Stimulated activated CD8-positive, alpha-beta memory T cell treated with anti-CD3 and anti-CD28 coated beads, Interleukin-2, amount 100 ng/mL, for 1 hour (primary cell): ENCODE results near the gene UBE2V1.
A peak's percentile ranks its signal among the peaks of the same experiment; 100 is the strongest.
"Not testable (repeated sequence)": the region's sequence is repeated elsewhere in the genome, so short reads cannot be mapped to it uniquely, and the experiment has no call there.

Experiments
- DNase-seq, 2 donors: peaks; one replicate each; pipeline ENCODE4 v3.0.0-alpha.2; 2020; ENCODE audit warnings: low read depth in 2 of 2

Gene UBE2V1

DNA sequence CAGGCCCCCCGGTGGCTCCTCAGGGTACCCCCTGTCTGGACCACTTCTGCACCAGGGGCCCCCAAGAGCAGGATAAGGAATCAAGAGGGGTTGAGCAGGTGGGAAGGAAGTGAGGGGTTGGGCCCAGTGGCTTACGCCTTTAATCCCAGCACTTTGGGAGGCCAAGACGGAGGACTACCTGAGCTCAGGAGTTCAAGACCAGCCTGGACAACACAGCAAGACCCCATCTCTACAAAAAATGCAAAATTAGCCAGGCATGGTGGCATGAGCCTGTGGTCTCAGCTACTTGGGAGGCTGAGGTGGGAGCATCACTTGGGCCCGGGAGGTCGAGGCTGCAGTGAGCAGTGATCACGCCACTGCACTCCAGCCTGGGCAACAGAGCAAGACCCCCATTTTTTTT lies 49.2 kb downstream of the UBE2V1 start:
- not testable (repeated sequence) for DNase-seq

GRCh38 chr20:50062006-50062838 lies 50.7 kb downstream of the UBE2V1 start:
- no peak for DNase-seq

GRCh38 chr20:50061151-50062005 lies 51.6 kb downstream of the UBE2V1 start:
- DNase-seq, result no peak

DNA sequence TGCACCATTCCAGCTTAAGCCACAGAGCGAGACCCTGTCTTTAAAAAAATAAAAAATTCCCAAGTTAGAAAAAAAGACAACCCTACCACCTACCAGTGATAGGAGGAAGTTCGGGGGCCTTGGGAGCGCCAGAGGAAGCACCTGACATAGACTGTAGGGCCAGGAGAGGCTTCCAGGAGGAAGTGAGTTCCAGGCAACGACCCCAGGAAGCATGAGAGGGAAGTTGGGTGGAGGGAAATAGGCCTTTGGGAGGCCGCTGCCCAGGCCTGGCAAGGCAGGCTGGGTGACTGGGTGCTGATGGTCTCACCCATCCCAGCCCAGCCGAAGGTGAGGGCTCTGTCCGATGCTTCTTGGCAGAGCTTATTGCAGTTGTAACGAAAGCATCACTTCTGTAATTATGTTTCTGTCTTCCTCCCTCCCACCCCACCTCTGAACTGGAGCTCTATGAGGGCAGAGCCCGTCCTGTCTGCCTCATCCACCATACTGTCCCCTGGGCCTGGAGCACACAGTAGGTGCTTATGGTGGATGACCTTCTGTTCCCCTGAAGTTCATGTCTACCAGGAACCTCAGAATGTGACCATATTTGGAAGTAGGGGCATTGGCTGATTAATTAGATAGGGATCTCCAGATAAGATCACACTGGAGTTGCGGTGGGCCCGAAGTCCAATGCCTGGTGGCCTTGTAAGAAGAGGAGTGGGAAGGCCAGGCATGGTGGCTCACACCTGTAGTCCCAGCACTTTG lies 54.1 kb downstream of the UBE2V1 start:
- DNase-seq, result no peak

- no peak for DNase-seq
These were observed 55.3 kb downstream of the UBE2V1 start for GRCh38 chr20:50057714-50058053.

- DNase-seq, result no peak
These were observed 55.8 kb downstream of the UBE2V1 start for GRCh38 chr20:50056951-50057713.

GRCh38 chr20:50056408-50056926 lies 56.5 kb downstream of the UBE2V1 start:
- no peak for DNase-seq

DNA sequence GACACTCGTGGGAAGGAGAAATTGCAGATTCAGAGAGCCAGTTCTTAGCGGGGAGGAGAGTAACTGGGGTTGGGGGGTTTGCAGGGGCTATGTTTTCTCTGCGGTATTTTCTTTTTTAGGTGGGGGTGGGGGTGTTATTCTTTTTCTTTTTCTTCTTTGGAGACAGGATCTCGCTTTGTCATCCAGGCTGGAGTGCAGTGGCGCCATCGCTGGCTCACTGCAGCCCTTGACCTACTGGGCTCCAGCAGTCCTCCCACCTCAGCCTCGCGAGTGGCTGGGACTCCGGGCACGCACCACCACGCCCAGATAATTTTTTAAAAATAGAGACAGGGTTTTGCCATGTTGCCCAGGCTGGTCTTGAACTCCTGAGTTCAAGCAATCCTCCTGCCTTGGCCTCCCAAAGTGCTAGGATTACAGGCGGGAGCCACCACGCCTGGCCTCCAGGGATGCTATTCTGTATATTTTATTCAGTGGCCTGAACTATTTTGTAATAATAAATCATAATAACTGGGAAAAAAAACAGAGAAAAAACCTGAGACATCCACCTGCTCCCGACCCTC lies 57.3 kb downstream of the UBE2V1 start:
- no peak for DNase-seq

DNA sequence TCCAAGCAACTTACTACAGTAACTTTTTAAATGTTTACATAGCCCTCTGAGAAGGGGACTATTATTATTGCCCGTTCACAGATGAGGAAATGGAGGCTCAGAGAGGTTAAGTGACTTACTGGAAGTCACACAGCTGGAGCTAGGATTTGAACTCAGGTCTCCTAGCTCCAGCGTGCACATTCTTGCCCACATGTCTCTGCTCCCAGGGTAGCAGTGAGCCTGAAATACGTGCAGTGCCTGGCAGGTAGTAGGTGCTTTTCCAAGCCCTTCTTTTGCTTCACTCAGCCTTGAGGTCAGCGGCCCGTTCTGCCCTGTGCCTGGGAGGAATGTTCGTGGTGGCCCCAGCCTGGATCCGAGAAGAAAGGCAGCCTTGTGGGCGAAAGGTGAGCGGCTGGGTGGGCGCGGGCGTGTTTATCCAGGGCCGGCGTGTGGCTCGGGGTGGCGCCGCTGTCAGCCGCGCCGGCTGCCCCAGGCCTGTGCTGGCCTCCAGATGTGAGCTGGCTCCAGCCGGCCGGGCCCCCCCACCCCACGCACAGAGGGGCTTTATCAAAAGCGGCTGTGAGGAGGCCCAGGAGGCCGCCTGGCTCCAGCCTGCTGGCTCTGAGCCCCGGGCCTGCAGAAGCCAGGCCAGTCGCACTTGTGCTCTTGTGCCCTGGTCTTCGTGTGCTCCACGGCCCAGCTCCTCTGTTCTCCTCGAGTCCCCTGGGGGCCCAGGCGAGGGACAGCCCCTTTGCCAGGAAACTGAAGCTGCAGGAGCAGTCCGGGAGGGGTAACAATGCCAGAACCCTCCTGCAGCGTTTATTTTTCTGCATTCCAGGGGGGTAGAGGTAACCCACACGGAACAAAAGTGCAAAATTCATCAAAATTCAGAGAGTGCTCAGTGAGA lies 58.1 kb downstream of the UBE2V1 start:
- DNase-seq, result no peak

- no peak for DNase-seq
These were observed 58.8 kb downstream of the UBE2V1 start for GRCh38 chr20:50054231-50054547.

DNA sequence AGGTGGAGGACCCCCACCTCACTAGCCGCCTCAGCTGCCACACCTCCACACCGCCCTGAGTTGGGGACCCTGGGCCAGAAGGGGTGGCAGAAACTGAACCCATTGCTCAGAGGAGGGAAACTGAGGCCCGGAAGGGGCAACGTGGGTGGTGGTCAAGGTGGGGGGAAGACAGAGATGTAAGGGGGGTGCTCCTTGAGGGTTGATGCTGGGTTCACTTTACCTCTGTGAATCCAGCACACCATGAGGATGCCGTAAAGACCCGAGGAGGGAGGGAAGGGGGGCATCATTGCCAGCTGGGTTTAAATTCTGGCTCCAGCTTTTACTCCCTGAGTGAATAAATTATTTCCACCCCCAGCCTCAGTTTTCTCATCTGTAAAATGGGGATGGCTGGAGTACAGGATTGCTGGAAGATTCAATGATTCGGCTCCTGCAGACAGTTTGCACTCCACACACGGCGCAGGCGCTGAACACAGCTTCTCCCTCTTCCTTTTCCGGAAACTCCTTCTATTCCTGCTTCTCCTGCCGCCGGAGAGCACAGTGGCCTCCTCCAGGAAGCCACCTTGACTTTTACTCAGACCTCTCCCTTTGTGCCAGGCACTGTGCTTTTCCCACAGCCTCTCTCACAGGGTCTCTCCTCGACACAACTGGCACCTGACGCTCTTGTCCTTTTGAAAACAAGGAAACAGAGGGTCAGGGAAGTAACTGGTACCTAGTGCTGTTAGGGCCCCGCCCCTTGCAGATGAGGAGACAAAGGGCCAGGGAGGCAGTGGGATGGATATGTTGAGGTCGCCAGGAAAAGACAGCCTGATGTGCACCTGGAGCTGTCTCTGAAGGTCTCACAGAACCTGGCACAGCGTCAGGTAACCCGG lies 59.4 kb downstream of the UBE2V1 start:
- DNase-seq, result no peak

DNA sequence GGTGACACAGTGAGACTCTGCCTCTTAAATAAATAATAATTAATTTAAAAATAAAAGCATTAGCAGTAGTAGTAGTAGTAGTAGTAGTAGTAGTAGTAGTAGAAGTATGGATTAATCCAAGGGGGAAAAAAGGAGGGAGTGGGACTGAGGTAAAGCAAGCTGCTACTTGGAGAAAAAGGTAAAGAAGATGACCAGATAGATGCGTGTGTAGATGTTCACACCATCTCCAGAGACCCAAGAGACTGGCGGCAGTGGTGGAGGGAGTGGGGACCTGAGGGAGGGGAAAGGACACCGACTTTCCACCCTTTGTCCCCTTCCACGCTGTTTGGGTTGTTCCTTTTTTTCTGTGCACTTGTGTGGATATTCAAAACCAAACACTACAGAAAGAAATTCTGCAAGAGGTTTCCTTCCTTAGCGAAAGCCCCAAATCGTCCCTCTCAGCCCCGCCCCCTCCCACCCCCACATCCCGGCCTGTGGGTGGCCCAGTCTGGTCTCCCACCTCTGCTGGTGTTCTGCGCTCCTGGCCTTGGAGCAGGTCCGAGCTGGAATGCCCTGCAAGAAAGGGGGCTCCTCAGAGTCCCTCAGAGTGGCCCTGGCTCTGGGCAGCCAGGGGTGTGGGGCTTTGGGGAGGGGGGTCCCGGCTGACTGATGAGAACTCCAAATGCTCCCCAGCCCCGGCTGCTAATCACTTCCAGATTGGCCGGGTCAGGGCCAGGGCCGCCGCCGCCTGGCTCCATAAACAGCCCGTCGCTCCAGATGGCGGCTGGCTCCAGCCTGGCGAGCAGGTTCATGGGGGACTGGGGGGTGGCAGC lies 60.2 kb downstream of the UBE2V1 start:
- DNase-seq, result no peak

GRCh38 chr20:50050660-50051308 lies 62.2 kb downstream of the UBE2V1 start:
- no peak for DNase-seq

GRCh38 chr20:50050214-50050613 lies 62.7 kb downstream of the UBE2V1 start:
- no peak for DNase-seq

GRCh38 chr20:50049442-50050026 lies 63.4 kb downstream of the UBE2V1 start:
- no peak for DNase-seq

- peak in 1 of 2 donors; percentile 15 for DNase-seq
These were observed 64.4 kb downstream of the UBE2V1 start for GRCh38 chr20:50048420-50049166.
